EL (cell line): ENCODE data around the gene KLHL17.

Source experiments
- DNase-seq: peaks from one replicate; pipeline ENCODE4 v3.0.0-alpha.2; 2016

Gene KLHL17

GRCh38 chr1:960363-961131 is at the start of gene KLHL17:
Gene KLHL17 (plus strand): TSS chr1:960584. CDS start chr1:960694, 110 bp downstream.
- peak; percentile 72 for DNase-seq

GRCh38 chr1:910881-911721 is 49.3 kb upstream of the KLHL17 start:
- DNase-seq = peak; percentile 63

- no peak for DNase-seq
Measured at GRCh38 chr1:911875-912739, 48.3 kb upstream of the KLHL17 start.

- no peak for DNase-seq
Measured at GRCh38 chr1:912740-913301, 47.6 kb upstream of the KLHL17 start.

- DNase-seq = no peak
Measured at GRCh38 chr1:913491-914130, 46.8 kb upstream of the KLHL17 start.

- no peak for DNase-seq
Measured at GRCh38 chr1:914131-914890, 46.1 kb upstream of the KLHL17 start.

GRCh38 chr1:914891-915280 is 45.5 kb upstream of the KLHL17 start:
- DNase-seq = no peak

- DNase-seq = no peak
Measured at GRCh38 chr1:915295-916172, 44.9 kb upstream of the KLHL17 start.

GRCh38 chr1:916173-917075 is 44.0 kb upstream of the KLHL17 start:
- no peak for DNase-seq

GRCh38 chr1:917076-917459 is 43.3 kb upstream of the KLHL17 start:
- no peak for DNase-seq

- no peak for DNase-seq
Measured at GRCh38 chr1:917466-918091, 42.8 kb upstream of the KLHL17 start.

GRCh38 chr1:918353-918752 is 42.0 kb upstream of the KLHL17 start:
- no peak for DNase-seq

GRCh38 chr1:918843-919242 is 41.5 kb upstream of the KLHL17 start:
- no peak for DNase-seq

GRCh38 chr1:919271-919872 is 41.0 kb upstream of the KLHL17 start:
- no peak for DNase-seq

GRCh38 chr1:920010-920409 is 40.4 kb upstream of the KLHL17 start:
- no peak for DNase-seq

- no peak for DNase-seq
Measured at GRCh38 chr1:920521-920920, 39.9 kb upstream of the KLHL17 start.

- peak; percentile 80 for DNase-seq
Measured at GRCh38 chr1:921011-921837, 39.2 kb upstream of the KLHL17 start.
